Measurements from ENCODE around the gene PDE4D. TPM values are rescaled to one million over a fixed set of nuclear protein-coding genes. Genes with fewer than 3 reads are reported as not detected.

The PDE4D gene
- total and polyA plus RNA-seq, 2 donors (not counting 3 experiments of a cell fraction or from before 2014, with no cell fraction given) = 34.5 to 51.2 TPM

GRCh38 chr5:58922461-58923171 is 970.9 kb downstream of the PDE4D start:
- no peak overlapping the region for H3K4me2 ChIP-seq (ENCODE audit: insufficient read depth, low read length)
- FAIRE-seq (no peak), DNase-seq (ENCODE audit: low read depth, low spot score) (peak; percentile 47)
- H3K27me3 ChIP-seq (ENCODE audit: control insufficient read depth in 2 of 2, insufficient read depth in 2 of 2, low read length in 2 of 2) = peaks cover 5 to 9% of the 10 kb centered on the region in 2 experiments
- no peaks in the 10 kb centered on the region for H3K36me3 ChIP-seq (ENCODE audit: control insufficient read depth in 2 of 2, extremely low read depth in 1 of 2, insufficient read depth in 2 of 2, low read length in 2 of 2)
- peaks cover 7% of the 10 kb centered on the region for H3K4me1 ChIP-seq (ENCODE audit: control insufficient read depth, extremely low read depth, insufficient read depth, low read length)
- intact Hi-C loops (cut with micrococcal nuclease) (no loop called here), dilution Hi-C loops (cut with MboI; ENCODE audit: extremely low pct_ligation_motif_present, low sequenced_read_pairs) (no loop called here)
- CTCF ChIA-PET = interaction anchor here (0.6 to 2.1 kb wide), 5 partner anchors 18 to 36 kb away, joined by 3 to 6 read pairs (median 3); no protein-coding TSS in a partner anchor
- no TSS peak for BruUV-seq (replicated peaks)
- H3K79me2 ChIP-seq (ENCODE audit: control insufficient read depth, insufficient read depth, low read length) = no peaks in the 10 kb centered on the region
- POLR2A ChIA-PET = no interaction called here
- TF ChIP-seq GATA2 (IDR thresholded peaks at IDR 0.05; ENCODE audit: insufficient read depth, insufficient read length, low read depth, low read length) (no peak), POLR2AphosphoS5 (IDR thresholded peaks at IDR 0.05; ENCODE audit: insufficient read depth, low read depth, low read length) (no peak), CTCF (IDR thresholded peaks at IDR 0.05; ENCODE audit: extremely low read depth in 1 of 2, insufficient read depth in 1 of 2, low read depth in 1 of 2, low read length in 2 of 2) (no peak), POLR2A (IDR thresholded peaks at IDR 0.05; ENCODE audit: low read depth, low read length) (no peak), MAX (IDR thresholded peaks at IDR 0.05; ENCODE audit: insufficient read depth, insufficient read length) (no peak), FOS (IDR thresholded peaks at IDR 0.05; ENCODE audit: borderline replicate concordance, insufficient read depth, low read length) (no peak), JUN (IDR thresholded peaks at IDR 0.05; ENCODE audit: borderline replicate concordance, insufficient read depth, insufficient read length, low read depth) (no peak), EZH2 (IDR thresholded peaks at IDR 0.05; ENCODE audit: borderline replicate concordance, low read depth, low read length, severe bottlenecking) (no peak), MYC (IDR thresholded peaks at IDR 0.05; ENCODE audit: low read depth, low read length) (no peak)
- no peak overlapping the region for H3K9ac ChIP-seq (replicated peaks; ENCODE audit: extremely low read depth, insufficient read depth, low read length)
- no peaks in the 10 kb centered on the region for H3K9me1 ChIP-seq (replicated peaks; ENCODE audit: control insufficient read depth, extremely low read depth, insufficient read depth, low read length)
- peak overlapping the region; percentile 46 for H2AFZ ChIP-seq (ENCODE audit: low read depth, low read length)
- no peak overlapping the region for H3K27ac ChIP-seq (ENCODE audit: insufficient read depth, low read depth, low read length)
- no peak overlapping the region for H3K4me3 ChIP-seq (replicated peaks in 1 of 3; ENCODE audit: insufficient read depth in 1 of 3, low read depth in 1 of 3, low read length in 3 of 3)
- H4K20me1 ChIP-seq (replicated peaks; ENCODE audit: control insufficient read depth, extremely low read depth, insufficient read depth, low read length) = no peaks in the 10 kb centered on the region
- no peaks in the 10 kb centered on the region for H3K9me3 ChIP-seq (replicated peaks; ENCODE audit: control insufficient read depth, insufficient read depth, low read length)

Measured in endothelial cell of umbilical vein (primary cell).